HG03571 (cell line): ENCODE data around the gene MYORG.

ENCODE experiments used
- ATAC-seq: cut with Tn5 transposase; IDR thresholded peaks from one replicate; pipeline ENCODE4 v1.9.1; 2021; ENCODE audit not compliant: unreplicated experiment

Gene MYORG

GRCh38 chr9:34334916-34335315, 41.8 kb downstream of the MYORG start:
- no peak for ATAC-seq

DNA sequence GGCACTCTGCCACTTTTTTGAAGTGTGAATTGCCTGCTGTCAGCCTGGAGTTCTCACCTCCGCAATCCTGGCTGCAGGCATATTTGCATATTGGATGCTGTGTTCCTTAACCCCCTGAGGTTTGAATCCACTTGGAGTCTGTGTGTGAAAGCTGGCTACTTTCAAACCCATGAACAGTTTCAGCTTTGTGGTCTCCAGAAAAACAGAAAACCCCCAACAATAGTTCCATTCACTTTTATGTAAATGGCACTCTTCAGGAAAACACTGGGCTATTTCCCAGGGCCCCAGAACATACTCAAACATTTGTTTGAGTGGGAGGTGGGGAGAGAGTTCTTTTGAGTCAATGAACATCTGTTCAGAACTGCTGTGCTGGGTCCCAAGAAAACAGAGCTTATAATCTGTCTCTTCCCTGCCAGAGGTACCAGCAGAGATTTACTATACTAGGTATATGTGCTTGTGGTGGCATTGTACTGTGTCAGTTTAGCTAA, 42.3 kb downstream of the MYORG start:
- ATAC-seq = no peak

GRCh38 chr9:34333836-34334235, 42.9 kb downstream of the MYORG start:
- no peak for ATAC-seq

- ATAC-seq = no peak
Observed at GRCh38 chr9:34332076-34332964, 44.4 kb downstream of the MYORG start.

DNA sequence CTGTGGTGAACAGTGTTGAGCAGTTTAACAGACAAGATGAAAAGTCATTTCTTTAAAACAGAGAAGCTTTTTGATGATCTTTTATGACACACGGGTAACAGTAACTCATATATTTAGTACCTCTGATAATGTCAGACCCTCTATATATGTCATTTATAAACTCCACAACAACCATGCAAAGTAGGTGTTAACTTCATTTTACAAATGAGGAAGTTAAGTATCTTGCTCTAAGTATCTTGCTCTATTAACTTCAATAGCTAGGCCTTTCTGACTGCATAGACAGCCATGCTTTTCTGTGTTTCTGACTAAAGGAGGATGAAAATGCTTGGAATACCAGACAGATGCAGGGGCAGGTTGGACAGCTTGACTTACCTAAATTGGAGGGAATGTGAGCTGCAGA, 45.5 kb downstream of the MYORG start:
- ATAC-seq = no peak

GRCh38 chr9:34328987-34329832, 47.5 kb downstream of the MYORG start, which contains the start of the genes KIF24 and NUDT2:
Gene KIF24 (minus strand): TSS chr9:34329268. CDS start chr9:34311346, 17,922 bp downstream.
Gene NUDT2 (plus strand): TSS chr9:34329569. CDS start chr9:34339040, 9,471 bp downstream.
- peak; percentile 91 for ATAC-seq

- ATAC-seq = no peak
Observed at GRCh38 chr9:34328500-34328986, 48.2 kb downstream of the MYORG start.

- ATAC-seq = no peak
Observed at GRCh38 chr9:34326690-34327089, 50.0 kb downstream of the MYORG start.

DNA sequence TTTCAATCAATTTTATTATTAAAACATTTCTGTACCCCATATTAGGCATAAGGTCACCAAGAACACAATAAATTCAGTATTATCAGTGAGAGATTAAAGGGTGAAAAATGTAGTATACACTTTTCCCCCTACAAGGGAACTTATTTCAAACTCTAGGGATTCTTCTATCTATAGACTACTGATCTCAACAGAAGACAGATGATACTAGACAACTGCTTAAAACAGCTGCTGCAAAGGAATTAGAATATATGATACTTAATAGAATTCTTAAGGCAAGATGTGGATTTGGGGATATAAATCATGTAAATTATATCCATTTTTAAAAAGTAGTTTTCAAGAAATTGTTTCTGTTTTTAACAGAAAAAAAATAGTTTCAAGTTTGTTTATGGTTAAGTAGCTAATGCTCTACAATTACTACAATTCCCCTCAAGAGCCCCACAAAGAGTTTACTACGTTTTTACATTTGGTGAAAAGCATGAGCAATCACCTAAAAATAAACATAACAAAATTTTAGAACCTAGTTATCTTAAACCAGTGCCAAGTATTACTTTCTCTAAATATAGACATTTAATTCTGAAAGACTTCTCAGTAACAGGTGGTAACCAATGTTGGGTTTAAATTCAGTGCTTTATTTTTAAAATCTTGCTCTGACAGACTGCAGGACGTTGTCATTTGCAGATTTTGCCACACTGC, 53.7 kb downstream of the MYORG start:
- no peak for ATAC-seq

DNA sequence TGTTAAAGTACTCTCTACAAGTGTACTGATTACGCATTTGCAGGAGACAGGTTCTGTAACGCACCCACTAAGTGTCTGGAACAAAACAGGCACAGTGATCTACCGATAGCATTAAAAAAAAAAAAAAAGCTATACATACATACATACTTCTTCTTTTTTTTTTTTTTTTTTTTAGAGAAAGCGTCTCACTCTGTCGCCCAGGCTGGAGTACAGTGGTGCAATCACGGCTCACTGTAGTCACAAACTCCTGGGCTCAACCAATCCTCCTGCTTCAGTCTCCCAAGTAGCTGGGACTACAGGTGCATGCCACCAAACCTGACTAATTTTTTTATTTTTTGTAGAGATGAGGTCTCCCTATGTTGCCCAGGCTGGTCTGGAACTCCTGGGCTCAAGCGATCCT, 55.2 kb downstream of the MYORG start:
- no peak for ATAC-seq

GRCh38 chr9:34318163-34318790, 58.4 kb downstream of the MYORG start:
- no peak for ATAC-seq

DNA sequence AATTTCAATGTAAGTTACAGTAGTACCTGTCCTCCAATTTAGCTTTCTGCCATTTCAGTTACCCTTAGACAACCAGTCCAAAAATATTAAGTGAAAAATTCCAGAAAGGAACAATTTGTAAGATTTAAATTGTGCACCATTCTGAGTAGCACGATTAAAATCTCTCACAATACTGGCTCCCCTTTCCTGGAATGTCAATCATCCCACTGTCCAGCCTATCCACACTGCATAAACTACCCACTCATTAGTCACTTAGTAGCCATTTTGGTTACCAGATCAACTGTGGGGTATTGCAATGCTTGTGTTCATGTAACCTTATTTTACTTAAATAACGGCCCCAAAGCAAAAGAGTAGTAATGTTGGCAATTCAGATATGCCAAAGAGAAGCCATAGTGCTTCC, 59.3 kb downstream of the MYORG start:
- no peak for ATAC-seq
